Amniotic epithelial cell (primary cell): ENCODE data around the gene DAO.
"Not testable (repeated sequence)": the region's sequence is repeated elsewhere in the genome, so short reads cannot be mapped to it uniquely, and the experiment has no call there.

ENCODE experiments used
- DNase-seq: peaks from one replicate; pipeline ENCODE4 v3.0.0-alpha.2; 2010; ENCODE audit warnings: low read depth

The DAO gene

DNA sequence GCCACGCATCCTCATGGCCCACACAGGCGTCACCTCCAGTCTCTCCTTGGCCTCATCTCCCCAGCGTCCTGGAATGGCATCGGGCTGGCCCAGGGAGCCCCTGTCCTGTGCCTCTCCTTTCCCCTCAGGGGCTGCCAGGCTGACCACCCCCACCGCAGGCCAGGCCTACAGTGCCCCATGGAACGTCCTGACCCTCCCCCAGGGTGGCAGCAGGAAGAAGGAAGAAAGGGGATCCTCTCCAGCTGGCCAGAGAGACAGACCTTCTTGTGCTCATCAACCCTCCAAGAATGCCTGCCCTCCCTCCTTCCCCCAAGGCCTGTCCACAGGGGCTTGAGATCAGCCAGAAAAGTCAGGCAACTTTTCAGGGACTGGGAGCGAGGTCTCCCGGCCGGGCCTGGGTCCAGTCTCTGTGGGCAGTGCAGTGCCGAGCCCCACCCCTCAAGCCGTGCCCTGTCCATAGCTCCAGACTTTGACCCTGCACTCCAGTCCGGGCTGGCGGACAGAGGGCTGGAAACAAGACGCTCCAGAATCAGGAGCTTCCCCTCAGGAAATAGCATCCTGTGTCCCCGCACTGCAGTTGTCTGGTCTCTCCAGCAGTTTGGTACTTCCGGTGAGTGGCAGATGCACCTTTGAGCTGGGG lies at the start of gene DAO:
Gene DAO, plus strand, starts transcription at position 478 of the 640 bp plus-strand sequence. CDS start 4,915 bp downstream, outside the sequence.
- no peak for DNase-seq

- DNase-seq = no peak
These were observed 48.4 kb upstream of the DAO start for GRCh38 chr12:108831309-108831991.

DNA sequence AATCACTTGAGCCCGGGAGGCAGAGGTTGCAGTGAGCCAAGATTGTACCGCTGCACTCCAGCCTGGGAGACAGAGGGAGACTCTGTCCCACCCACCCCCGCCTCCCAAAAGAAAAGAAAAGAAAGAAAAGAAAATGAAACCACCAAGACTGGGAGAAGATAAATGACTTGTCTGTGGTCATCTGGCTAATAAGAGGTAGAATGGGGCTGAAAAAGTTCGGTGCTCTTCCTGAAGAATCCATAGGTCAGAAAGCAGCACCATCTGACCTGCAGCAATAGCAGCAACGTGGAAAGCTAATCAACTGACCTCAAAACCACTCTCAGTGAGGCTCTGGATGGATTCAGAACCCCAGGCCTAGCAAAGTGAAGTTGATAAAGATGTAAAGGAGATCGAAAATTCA lies 47.7 kb upstream of the DAO start:
- no peak for DNase-seq

DNA sequence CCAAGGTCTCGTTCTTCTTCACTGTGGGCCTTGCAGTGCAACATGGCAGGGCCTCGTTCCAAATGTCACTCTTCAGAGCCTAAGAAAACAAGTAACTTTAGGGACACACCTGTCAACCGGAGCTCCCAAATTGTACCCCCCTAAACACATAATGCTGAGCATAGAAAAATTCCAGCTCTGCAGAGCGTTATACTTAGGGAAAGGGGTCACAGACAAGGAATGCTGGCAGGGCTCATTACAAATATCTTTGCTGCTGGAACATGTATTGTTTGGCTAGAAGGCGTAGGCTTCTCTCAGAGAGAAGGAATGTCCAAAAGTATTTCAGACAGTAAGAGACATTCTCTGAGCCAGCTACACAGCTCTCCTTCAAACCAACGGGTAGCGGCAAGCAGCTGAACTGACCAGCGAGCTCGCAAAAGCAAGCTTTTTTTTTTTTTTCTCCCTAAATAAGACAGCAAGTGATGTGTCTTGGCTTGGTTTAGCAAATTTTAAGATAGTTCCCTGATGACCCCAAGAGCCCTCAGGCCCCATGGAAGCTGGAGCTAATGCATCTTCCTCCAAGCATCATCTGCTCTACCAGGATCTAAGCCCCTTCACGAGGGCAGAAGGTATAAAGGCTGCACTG lies 47.0 kb upstream of the DAO start:
- peak; percentile 82 for DNase-seq

DNA sequence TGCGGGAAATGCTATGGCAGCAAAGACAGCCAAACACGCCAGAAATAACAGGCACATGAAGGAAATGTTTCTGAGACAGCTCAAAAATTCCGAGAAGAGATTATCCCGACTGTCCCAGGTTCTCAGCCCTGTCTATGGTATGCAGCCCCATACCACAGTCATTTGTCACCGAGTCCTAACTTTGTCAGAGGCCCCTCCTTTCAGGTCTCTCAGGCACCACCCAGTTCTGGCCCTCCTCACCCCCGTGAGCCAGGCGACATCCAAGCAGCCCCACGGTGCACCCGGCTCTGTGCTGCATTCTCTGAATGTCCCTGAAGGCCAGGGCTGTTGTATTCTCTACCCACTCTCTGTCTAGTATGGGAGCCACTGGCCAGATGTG lies 46.5 kb upstream of the DAO start:
- peak; percentile 72 for DNase-seq

DNA sequence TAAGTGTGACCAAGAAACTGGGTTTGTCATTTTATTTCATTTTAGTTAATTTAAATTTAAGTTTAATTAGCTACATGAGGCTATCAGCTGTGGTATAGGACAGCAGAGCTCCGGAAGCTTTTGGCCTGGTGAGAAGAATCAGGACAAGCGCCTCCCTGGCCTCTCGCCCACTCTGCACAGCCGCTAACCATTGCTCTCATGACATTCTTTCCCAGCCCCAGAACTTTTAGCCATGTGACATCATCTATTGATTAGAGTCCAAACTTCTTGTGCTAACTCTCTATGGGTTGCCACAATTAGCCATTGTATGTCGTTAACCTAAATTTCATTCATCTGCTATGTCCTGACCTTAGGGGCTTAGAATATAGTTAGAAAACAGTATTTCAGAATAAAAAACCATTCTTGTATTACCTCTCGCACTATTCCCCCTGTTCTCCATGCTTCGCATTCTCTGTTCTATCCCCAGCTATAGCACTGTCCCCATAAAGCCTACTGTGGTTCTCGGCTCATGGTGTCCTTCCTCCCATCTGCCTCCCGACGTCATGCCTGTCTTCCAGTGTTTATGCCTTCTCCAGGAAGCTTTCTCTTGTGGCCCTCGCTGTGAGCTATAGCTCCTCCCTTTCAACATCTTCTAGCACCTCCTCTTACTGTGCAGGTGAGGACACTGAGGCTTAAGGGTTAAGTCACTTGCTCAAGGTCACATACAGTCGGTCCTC lies 46.0 kb upstream of the DAO start:
- no peak for DNase-seq

DNA sequence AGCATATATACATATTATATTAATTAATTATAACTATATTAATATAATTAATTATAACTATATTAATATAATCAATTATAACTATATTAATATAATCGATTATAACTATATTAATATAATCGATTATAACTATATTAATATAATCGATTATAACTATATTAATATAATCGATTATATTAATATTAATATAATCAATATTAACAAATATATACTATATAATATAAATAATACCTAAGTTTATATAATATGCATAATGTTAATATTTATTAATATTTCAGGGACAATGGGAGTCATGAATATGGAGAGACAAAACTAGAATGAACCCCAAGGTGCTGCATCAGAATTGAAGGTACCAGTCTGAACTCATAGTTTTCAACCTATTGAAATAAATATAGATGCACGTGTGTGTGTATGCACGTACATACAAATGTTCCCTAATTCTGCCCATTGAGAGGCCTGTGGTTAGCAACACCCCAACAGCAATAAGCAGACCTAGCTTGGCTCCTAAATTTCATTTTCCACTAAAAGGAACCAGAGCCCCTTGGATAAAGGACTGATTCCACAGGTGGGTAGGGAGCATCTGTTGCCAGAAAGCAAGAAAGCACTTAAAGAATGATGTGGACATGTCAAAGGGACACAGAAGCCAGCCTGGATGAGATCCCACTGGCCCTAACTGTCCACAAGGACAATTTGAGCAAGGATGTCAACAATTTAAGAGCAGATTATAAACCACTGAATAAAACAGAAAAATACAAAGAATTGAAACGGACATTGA lies 43.8 kb upstream of the DAO start:
- no peak for DNase-seq

DNA sequence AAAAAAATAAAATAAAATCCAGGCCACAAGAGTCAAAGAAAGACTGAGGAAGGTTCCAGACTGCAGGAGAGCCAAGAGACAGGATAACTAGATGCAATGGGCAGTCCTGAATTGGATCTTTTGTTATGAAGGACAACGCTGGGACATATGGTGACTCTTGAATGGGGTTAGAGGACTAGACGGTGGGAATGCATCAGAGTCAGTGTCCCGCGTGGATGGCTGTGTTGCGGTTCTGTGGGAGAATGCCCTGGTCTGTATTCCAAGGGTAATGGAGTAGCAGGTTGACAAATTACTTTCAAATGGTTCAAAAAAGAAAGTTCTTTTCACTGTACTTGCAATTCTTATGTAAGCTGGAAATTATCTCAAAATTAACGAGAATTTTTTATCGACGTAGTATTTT lies 42.7 kb upstream of the DAO start:
- DNase-seq = no peak

GRCh38 chr12:108837680-108838079 lies 42.2 kb upstream of the DAO start:
- no peak for DNase-seq

DNA sequence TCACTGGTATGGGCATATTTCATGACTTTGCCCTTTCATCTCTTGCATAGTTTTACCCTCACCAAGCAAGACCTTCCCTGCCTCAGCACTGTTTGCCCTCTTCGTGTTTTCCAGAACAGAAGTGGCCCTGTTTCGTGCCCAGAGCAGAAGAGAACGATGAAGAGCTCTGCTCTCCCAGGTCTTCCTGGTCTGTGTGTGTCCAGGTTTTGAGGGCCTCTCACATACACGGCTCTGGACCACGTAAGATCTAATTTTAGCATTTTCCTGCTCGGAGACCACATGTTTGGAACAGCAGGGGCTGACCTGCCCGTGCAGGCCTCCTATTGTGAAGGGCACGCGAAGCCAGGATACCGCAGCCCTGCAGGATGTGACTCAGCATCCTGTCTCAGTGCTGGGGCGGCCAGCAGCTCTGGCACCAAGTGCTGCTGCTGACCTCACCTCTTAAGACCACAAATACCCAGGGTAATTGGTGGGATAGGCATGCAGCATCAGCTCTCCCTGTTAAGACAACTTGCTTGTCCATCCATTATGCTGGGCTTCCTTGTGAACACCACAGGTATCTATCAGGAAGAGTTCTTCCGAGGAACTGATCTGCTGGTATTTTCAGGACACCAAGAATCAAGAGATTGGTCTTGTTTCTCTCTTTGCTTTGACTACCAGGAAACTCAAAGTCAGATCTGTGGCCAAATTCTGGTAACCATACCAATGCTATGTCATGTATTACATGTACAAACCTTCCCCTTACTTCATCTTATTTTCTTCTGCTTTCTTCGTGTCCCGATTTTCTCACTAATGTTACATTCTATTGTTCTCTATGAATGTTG lies 41.5 kb upstream of the DAO start:
- peak; percentile 100 for DNase-seq

DNA sequence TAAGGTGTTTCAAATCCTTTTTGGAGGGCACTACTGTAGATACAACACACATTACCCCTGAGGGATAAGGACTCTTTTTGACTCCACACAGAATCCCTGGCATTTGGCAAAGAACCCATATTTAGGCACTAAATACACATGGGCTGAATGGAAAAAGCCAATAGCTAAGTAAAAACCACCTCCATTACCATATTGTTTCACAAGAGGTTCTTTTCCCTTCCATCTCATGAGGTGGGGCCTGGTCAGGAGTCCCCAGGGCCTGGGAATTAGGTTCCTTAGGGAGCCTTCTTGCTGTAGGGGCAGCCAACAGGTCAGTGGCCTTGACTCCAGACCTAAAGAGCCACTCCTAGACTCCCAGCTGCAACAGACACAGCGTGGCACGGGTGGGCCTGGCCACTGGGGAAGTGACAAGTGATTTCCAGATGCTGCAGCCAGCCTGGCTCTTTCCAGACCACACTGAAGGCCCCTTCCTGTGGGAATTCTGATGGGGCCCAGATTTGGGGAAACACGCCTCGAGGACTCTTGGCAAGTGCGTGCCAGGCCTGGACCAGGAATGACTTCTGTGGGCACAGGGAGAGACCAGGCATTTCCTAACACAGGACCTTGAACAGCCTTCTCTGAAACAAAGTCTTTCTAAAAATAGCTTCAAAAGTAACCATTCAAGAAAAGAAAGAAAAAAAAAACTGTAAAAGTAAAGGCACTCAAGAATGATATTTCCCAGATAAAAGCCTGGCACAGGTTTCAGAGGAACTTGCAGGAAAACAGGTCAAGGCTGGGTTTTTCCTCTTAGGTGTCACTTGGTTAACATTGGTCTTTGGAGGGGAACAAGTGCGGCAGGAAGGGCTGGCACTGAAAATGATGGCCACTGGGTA lies 40.6 kb upstream of the DAO start:
- DNase-seq = peak; percentile 60

- no peak for DNase-seq
These were observed 40.0 kb upstream of the DAO start for GRCh38 chr12:108839890-108840230.

- peak; percentile 78 for DNase-seq
These were observed 39.1 kb upstream of the DAO start for GRCh38 chr12:108840605-108841332.

- DNase-seq = not testable (repeated sequence)
These were observed 38.1 kb upstream of the DAO start for GRCh38 chr12:108841825-108842224.

GRCh38 chr12:108842361-108842760 lies 37.5 kb upstream of the DAO start:
- DNase-seq = no peak

DNA sequence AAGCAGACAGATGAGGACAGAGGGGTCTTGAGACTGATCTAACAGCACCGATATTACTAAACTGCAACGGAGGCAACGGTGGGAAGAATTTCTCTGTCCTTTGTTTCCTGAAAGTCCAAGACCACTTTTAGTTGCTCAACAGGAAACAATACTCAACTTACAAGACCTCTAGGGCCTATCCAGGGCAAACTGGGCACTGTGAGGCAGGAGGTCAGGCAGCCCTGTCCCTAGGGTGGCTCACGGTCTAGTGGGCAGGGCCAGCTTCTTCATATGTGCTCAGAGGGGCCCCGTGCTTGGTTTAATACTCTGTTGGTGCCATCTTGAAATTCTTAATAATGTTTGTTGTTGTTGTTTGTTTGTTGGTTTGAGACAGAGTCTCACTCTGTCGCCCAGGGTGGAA lies 36.7 kb upstream of the DAO start:
- no peak for DNase-seq

DNA sequence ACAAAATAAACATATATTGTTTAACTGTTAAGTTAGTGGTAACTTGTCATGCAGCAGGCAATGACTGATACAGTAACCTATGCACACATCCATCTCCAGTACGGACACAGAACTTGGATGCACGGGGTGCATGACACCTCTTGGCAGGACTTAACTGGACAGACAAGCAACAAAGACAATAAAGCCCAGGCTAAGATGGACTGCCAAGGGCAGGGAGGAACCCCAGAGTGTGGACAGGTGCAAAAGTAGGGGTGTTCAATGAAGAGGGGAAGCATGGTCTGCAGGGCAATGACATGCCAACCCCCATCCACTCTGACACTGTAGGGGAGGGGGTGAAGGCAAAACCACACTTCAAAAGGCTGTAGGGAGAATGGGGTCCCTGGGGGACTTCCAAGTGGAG lies 34.2 kb upstream of the DAO start:
- no peak for DNase-seq

- DNase-seq = no peak
These were observed 33.6 kb upstream of the DAO start for GRCh38 chr12:108846290-108846701.

GRCh38 chr12:108847705-108848104 lies 32.2 kb upstream of the DAO start:
- no peak for DNase-seq

- DNase-seq = peak; percentile 66
These were observed 30.2 kb upstream of the DAO start for GRCh38 chr12:108849660-108850059.
